PFSK-1 (cell line): ENCODE results near the gene IL17A.

Experiments used
- FOXP2 ChIP-seq: optimal IDR thresholded peaks from 2 replicates; pipeline ENCODE3; 2011; ENCODE audit warnings: borderline replicate concordance, control low read depth, inconsistent platforms; ENCODE audit not compliant: insufficient read depth; ENCODE audit errors: extremely low read length, extremely low read depth
- POLR2AphosphoS5 ChIP-seq: IDR thresholded peaks from 2 replicates; pipeline ENCODE4 v1.6.1; 2012; ENCODE audit warnings: low read depth, mild to moderate bottlenecking, control low read depth, low read length, moderate library complexity
- SIN3A ChIP-seq: IDR thresholded peaks from 2 replicates; pipeline ENCODE4 v1.6.1; 2012; ENCODE audit warnings: mild to moderate bottlenecking, low read length, moderate library complexity, borderline replicate concordance; ENCODE audit not compliant: insufficient read depth
- TF ChIP-seq, protein P1 (sequence below), 2 experiments: IDR thresholded peaks; 2 replicates each; pipeline versions ENCODE4 v1.6.1 to v1.8.0; 2011 to 2012; ENCODE audit warnings: low read depth in 2 of 2, low read length in 2 of 2, control low read depth in 1 of 2, inconsistent platforms in 1 of 2, mild to moderate bottlenecking in 1 of 2, moderate library complexity in 1 of 2; ENCODE audit not compliant: insufficient read depth in 1 of 2

DNA sequence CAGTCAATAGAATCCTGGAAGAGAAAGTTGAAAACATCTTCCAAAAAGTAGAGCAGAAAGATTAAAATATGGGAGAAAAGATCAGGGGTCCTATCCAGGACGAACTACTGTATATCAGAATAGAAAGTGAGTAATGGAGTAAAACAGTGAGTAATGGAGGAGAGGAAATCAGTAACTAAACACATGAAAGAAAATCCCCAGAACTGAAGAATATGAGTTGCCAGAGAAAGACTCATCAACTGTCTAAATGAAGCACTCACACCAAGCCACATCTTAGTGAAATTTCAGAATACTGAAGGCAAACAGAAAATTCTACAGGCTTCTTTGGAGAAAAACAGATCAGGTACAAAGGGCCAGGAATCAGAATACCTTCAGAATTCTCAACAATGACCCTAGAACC lies 14.9 kb downstream of the IL17A start:
- TF ChIP-seq, protein P1, sequence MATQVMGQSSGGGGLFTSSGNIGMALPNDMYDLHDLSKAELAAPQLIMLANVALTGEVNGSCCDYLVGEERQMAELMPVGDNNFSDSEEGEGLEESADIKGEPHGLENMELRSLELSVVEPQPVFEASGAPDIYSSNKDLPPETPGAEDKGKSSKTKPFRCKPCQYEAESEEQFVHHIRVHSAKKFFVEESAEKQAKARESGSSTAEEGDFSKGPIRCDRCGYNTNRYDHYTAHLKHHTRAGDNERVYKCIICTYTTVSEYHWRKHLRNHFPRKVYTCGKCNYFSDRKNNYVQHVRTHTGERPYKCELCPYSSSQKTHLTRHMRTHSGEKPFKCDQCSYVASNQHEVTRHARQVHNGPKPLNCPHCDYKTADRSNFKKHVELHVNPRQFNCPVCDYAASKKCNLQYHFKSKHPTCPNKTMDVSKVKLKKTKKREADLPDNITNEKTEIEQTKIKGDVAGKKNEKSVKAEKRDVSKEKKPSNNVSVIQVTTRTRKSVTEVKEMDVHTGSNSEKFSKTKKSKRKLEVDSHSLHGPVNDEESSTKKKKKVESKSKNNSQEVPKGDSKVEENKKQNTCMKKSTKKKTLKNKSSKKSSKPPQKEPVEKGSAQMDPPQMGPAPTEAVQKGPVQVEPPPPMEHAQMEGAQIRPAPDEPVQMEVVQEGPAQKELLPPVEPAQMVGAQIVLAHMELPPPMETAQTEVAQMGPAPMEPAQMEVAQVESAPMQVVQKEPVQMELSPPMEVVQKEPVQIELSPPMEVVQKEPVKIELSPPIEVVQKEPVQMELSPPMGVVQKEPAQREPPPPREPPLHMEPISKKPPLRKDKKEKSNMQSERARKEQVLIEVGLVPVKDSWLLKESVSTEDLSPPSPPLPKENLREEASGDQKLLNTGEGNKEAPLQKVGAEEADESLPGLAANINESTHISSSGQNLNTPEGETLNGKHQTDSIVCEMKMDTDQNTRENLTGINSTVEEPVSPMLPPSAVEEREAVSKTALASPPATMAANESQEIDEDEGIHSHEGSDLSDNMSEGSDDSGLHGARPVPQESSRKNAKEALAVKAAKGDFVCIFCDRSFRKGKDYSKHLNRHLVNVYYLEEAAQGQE (IDR thresholded peaks at IDR 0.05; ENCODE audit: insufficient read depth in 1 of 2, low read depth in 2 of 2, low read length in 2 of 2): no peak
- no peak for TF ChIP-seq POLR2AphosphoS5
- TF ChIP-seq SIN3A: no peak
- no peak for TF ChIP-seq FOXP2
